ENCODE data around the gene CSF3R.
"Not testable (repeated sequence)": the region's sequence is repeated elsewhere in the genome, so short reads cannot be mapped to it uniquely, and the experiment has no call there.

GRCh38 chr1:36489258-36490051 lies 6.7 kb upstream of the CSF3R start:
- not testable (repeated sequence) for TF ChIP-seq CTCF (conservative IDR thresholded peaks at IDR 0.05 in 1 of 2, IDR thresholded peaks at IDR 0.05 in 1 of 2; ENCODE audit: extremely low read depth in 1 of 2, insufficient read depth in 1 of 2, low read depth in 1 of 2, low read length in 2 of 2); EZH2 (IDR thresholded peaks at IDR 0.05; ENCODE audit: borderline replicate concordance, low read length)

Measured in mammary epithelial cell (primary cell).